Endothelial cell of umbilical vein (primary cell): ENCODE data around the gene FABP1.

Experiments
- CTCF ChIP-seq, 2 donors: IDR thresholded peaks; 1 replicate in 1 of 2; 2 replicates in 1 of 2; pipeline ENCODE4 v1.5.1; 2011; ENCODE audit warnings: low read length in 2 of 2, mild to moderate bottlenecking in 2 of 2, moderate library complexity in 2 of 2, control low read depth in 1 of 2, inconsistent platforms in 1 of 2, low read depth in 1 of 2; ENCODE audit not compliant: insufficient read depth in 1 of 2; ENCODE audit errors: extremely low read depth in 1 of 2
- MAX ChIP-seq: IDR thresholded peaks from 2 replicates; pipeline ENCODE4 v1.6.1; 2011; ENCODE audit not compliant: insufficient read depth, insufficient read length
- MYC ChIP-seq: IDR thresholded peaks from one replicate; pipeline ENCODE4 v1.6.1; 2011; ENCODE audit warnings: mild to moderate bottlenecking, low read depth, low read length
- POLR2A ChIP-seq: IDR thresholded peaks from 2 replicates; pipeline ENCODE4 v1.6.1; 2012; ENCODE audit warnings: low read depth, mild to moderate bottlenecking, control low read depth, low read length
- POLR2AphosphoS5 ChIP-seq: IDR thresholded peaks from 2 replicates; pipeline ENCODE4 v1.6.1; 2012; ENCODE audit warnings: low read depth, mild to moderate bottlenecking, control low read depth, low read length, moderate library complexity; ENCODE audit not compliant: insufficient read depth

- TF ChIP-seq CTCF (IDR thresholded peaks at IDR 0.05; ENCODE audit: extremely low read depth in 1 of 2, insufficient read depth in 1 of 2, low read depth in 1 of 2, low read length in 2 of 2) (no peak), POLR2AphosphoS5 (no peak), MYC (no peak), POLR2A (no peak), MAX (no peak)
These were observed 6.2 kb downstream of the FABP1 start for GRCh38 chr2:88121678-88122077.
